NCI-H345 treated with DMSO at 0.1 percent for 48 hours (cell line): Measurements from ENCODE around the gene BAZ2B.

Experiments used
- DNase-seq: peaks from one replicate; lab custom pipeline; 2025; ENCODE audit not compliant: unreplicated experiment; lab: John Stamatoyannopoulos, UW

The BAZ2B gene

GRCh38 chr2:159615367-159616285, 722 bp downstream of the BAZ2B start:
- peak; percentile 53 for DNase-seq

- no peak for DNase-seq
These were observed 1.6 kb downstream of the BAZ2B start for GRCh38 chr2:159614534-159615366.

GRCh38 chr2:159613651-159614285, 2.6 kb downstream of the BAZ2B start:
- DNase-seq = no peak

- DNase-seq = no peak
These were observed 3.3 kb downstream of the BAZ2B start for GRCh38 chr2:159613091-159613490.

- DNase-seq = peak; percentile 13
These were observed 4.0 kb downstream of the BAZ2B start for GRCh38 chr2:159612255-159612901.

GRCh38 chr2:159609811-159610549, 6.4 kb downstream of the BAZ2B start:
- no peak for DNase-seq

- DNase-seq = no peak
These were observed 7.5 kb downstream of the BAZ2B start for GRCh38 chr2:159608723-159609308.

- no peak for DNase-seq
These were observed 8.2 kb downstream of the BAZ2B start for GRCh38 chr2:159608108-159608507.

GRCh38 chr2:159606287-159606686, 10.1 kb downstream of the BAZ2B start:
- no peak for DNase-seq

GRCh38 chr2:159605441-159606178, 10.7 kb downstream of the BAZ2B start:
- no peak for DNase-seq

- no peak for DNase-seq
These were observed 12.2 kb downstream of the BAZ2B start for GRCh38 chr2:159604159-159604558.

GRCh38 chr2:159600752-159601151, 15.6 kb downstream of the BAZ2B start:
- no peak for DNase-seq

GRCh38 chr2:159595410-159596046, 20.8 kb downstream of the BAZ2B start:
- DNase-seq = no peak

- DNase-seq = no peak
These were observed 23.9 kb downstream of the BAZ2B start for GRCh38 chr2:159592441-159592840.

GRCh38 chr2:159591221-159591620, 25.1 kb downstream of the BAZ2B start:
- DNase-seq = no peak

GRCh38 chr2:159589286-159589685, 27.1 kb downstream of the BAZ2B start:
- DNase-seq = no peak

GRCh38 chr2:159586034-159586433, 30.3 kb downstream of the BAZ2B start:
- no peak for DNase-seq

GRCh38 chr2:159585622-159586021, 30.7 kb downstream of the BAZ2B start:
- no peak for DNase-seq

- no peak for DNase-seq
These were observed 31.6 kb downstream of the BAZ2B start for GRCh38 chr2:159584796-159585195.
